Fibroblast of skin of abdomen (primary cell): ENCODE data around the gene ALDH3B1.

ENCODE experiments used
- DNase-seq: peaks from one replicate; pipeline ENCODE4 v3.0.0-alpha.2; 2013

ALDH3B1 gene

GRCh38 chr11:68044898-68045351 is 34.8 kb downstream of the ALDH3B1 start:
- DNase-seq, result no peak

DNA sequence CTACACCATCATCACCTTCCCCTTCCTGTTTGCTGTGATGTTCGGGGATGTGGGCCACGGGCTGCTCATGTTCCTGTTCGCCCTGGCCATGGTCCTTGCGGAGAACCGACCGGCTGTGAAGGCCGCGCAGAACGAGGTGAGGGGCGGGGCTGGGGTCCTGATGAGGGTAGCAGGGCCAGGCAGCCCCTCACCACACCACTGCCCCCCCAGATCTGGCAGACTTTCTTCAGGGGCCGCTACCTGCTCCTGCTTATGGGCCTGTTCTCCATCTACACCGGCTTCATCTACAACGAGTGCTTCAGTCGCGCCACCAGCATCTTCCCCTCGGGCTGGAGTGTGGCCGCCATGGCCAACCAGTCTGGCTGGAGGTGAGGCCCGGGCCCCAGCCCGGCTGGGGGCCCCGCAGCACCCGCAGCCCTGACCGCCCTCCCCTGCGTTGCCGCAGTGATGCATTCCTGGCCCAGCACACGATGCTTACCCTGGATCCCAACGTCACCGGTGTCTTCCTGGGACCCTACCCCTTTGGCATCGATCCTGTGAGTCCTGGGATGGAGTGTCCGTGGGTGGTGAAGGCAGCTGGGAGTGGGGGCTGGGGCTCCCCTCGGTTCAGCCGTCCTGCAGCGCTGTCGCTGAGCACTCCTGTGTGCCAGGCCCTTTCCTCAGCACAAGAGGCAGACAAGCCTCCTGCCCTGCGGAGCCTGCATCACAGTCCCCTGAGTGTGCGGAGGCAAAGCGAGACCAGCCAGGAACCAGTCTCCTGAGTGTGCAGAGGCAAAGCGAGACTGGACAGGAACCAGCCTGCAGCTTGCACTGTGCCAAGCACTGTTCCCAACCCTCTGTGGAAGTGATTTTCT is 37.5 kb downstream of the ALDH3B1 start:
- DNase-seq, result no peak

- no peak for DNase-seq
These were observed 38.8 kb downstream of the ALDH3B1 start for GRCh38 chr11:68048681-68049508.

DNA sequence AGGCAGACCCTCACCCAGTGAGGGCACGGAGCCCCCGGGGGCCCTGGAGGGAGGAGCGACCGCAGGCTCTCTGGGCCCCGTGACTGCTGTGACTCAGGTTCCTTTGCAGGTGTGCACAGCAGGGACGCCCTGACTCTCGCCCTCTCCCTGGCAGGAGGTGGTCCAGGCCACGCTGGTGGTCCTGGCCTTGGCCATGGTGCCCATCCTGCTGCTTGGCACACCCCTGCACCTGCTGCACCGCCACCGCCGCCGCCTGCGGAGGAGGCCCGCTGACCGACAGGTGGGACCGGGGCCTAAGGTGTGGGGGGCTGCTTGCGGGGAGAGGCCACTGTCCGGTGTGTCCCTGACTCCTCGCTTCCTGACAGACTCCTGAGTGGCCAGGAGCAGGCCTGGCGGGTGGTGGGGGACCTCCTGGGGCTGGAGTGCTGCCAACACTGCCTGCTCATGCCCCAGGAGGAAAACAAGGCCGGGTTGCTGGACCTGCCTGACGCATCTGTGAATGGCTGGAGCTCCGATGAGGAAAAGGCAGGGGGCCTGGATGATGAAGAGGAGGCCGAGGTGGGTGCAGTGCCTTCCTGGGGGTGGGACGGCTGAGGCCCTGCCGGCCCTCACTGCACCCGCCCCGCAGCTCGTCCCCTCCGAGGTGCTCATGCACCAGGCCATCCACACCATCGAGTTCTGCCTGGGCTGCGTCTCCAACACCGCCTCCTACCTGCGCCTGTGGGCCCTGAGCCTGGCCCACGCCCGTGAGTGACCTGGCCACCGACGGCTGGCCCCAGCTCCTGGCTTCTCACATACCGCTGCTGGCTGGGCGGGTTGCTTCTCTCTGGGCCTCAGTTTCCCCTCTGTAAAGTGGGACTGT is 39.6 kb downstream of the ALDH3B1 start:
- DNase-seq, result no peak

DNA sequence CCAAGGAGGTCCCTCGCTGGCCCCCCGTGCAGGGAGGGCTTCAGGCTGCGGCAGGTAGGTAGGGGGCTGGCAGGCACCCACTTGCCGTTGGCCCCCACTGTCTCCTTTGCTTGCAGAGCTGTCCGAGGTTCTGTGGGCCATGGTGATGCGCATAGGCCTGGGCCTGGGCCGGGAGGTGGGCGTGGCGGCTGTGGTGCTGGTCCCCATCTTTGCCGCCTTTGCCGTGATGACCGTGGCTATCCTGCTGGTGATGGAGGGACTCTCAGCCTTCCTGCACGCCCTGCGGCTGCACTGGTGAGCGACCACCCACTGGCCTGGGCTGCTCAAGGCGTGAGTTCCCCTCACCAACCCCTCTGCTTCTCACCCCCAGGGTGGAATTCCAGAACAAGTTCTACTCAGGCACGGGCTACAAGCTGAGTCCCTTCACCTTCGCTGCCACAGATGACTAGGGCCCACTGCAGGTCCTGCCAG is 40.3 kb downstream of the ALDH3B1 start:
- DNase-seq, result no peak

DNA sequence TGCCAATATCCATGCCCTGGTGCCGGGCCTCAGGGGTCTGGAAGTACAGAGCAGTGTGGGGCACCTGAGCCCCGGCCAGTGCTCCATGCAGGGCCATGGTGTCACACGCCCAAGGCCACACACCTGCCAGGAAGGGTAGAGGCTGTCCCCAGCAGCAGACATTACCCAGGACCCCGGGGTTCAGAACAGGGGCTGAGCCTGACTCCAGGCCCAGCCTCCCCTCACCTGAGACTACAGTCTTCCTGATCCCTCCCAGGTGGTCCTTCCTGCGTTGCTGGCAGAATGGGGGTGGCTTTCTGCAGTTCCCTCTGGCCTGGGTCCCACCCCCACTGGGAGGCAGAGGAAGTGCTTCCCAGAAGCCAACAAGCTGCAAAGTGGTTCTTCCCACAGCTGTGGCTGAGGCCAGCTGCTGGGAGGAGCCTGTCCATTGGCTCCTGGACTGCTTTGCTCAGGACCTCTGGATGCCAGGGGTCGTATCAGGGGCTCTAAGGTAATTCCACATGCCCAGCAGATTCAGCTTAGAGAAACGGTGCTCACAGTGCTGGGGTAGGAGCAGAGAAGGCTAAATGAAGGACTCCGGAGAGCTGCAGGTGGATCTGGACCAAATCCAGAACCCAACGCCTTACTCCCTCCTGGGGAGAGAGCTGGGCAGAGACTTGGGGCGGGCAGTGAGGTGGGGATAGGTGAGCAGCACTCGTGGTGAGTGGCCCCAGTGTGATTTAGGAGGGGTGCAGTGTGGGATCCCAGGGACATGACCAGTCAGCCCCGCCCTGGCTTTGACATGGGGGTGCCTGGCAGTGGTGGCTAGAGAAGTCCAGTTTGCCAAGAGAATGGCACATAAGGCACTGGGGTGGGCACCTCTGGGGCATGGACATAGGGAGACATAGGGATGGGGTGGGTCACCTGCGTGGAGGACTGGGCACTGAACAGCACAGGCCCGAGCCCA is 41.3 kb downstream of the ALDH3B1 start:
- no peak for DNase-seq

DNA sequence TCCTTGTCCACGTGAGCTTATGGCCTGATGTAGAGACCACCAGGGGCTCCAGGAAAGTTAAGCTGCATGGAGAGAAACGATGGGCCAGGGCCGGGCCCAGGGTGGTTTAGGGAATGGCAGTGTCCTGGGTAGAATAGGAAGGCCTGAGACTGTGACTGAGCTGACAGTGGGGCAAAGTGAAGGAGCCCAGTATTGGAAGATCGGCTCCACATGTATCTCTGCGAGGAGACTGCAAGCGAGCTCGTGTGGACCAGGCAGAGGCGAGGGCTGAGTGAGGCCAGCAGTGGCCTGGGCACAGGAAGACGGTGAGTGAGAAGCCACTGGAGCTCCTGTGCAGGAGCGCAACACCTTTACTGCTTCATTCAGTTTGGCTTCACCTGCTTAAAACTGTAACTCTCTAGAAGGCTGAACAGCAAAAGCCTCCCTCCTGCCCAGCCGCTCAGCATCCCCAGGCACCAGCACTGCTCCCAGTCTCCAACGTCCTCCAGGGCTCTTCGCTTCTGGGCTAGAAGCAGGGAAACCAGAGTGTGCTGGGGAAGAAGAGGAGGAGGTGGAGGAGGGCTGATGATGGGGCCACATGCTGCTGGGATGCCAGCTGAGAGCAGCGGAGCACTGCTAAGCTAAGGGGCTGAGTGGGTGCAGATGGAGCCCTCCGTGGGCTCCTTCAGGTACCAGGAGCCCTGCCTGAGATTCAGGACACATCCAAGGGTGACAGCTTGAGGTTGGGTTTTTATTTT is 42.2 kb downstream of the ALDH3B1 start:
- DNase-seq, result no peak

DNA sequence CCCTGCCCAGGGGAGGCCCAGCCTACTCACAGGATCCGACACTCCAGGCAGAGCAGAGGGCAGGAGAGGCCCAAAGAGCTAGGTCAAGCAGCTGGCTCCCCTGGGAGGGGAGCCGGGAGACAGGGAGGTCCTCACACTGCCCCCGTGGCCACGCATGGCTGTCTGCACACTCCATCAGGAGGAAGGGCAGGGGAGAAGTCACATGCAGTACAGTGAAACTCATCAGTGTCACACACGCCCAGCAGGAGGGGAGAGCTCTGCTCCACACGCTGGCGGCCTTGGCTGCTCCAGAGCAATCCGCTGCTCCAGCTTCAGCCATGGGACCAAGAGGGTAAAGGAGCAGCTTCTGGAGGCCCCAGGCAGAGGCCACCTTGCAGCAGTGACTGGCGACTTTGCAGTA is 43.0 kb downstream of the ALDH3B1 start:
- no peak for DNase-seq

GRCh38 chr11:68053981-68054812 is 44.1 kb downstream of the ALDH3B1 start:
- DNase-seq, result no peak

DNA sequence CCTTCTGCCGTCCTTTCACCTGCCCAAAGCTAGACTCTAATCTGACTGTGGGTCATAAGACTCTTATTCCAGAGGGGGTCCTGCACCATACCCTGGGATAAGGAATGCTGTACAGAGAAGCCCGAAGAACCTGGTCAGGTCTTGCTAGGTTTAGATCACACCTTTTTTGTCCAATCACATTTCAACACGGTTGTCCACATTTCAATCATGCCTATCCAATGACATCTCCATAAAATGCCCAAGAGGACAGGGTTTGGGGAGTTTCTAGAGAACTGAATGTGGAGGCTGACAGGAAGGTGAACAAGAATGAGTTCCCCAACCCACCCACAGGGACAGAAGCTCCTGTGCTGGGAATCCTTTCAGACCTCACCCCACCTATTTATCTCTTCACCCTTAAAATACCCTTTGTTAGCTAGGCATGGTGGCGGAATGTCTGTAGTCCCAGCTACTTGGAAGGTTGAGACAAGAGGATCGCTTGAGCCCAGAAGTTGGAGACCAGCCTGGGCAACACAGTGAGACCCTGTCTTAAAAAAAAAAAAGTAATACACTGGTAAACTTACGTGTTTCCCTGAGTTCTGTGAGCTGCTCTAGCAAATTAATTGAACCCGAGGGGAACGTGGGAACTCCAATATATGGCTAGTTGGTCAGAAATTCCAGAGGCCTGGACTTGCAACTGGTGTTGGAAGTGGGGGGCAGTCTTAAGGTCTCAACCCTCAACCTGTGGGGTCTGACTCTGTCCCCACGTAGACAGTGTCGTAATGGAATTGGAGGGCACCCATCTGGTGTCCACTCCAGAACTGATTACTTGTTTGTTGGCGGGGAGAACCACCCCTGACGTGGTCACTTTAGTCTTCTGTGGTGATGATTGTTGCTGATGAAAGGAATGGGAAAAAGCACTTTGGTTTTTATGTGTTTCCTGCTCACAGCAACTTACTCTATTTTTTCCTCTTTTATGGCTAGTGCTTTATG is 46.5 kb downstream of the ALDH3B1 start:
- DNase-seq, result no peak

GRCh38 chr11:68057807-68058206 is 47.7 kb downstream of the ALDH3B1 start:
- no peak for DNase-seq

DNA sequence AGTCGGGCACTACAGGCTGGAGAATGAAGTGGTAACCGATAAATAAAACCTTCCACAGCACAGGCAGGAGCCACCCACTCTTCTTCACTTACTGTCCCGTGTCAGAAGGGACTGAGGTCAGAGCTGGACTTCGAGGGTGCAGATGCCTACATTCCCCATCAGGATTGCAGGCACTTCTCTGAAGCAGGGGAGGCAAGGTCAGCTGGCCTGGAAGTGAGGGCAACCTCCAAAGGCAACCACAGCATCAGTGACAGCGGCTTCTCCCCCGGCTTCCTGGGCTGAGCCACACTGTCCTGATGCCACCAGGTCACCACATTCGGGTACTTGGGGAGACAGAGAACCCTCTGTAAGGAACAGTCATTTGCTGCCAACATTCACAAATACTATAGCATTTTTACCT is 51.4 kb downstream of the ALDH3B1 start:
- DNase-seq, result no peak

GRCh38 chr11:68064926-68065325 is 54.8 kb downstream of the ALDH3B1 start:
- DNase-seq, result no peak

GRCh38 chr11:68065841-68066240 is 55.7 kb downstream of the ALDH3B1 start:
- DNase-seq, result no peak

- no peak for DNase-seq
These were observed 56.6 kb downstream of the ALDH3B1 start for GRCh38 chr11:68066742-68067141.

- DNase-seq, result no peak
These were observed 57.9 kb downstream of the ALDH3B1 start for GRCh38 chr11:68067991-68068390.

DNA sequence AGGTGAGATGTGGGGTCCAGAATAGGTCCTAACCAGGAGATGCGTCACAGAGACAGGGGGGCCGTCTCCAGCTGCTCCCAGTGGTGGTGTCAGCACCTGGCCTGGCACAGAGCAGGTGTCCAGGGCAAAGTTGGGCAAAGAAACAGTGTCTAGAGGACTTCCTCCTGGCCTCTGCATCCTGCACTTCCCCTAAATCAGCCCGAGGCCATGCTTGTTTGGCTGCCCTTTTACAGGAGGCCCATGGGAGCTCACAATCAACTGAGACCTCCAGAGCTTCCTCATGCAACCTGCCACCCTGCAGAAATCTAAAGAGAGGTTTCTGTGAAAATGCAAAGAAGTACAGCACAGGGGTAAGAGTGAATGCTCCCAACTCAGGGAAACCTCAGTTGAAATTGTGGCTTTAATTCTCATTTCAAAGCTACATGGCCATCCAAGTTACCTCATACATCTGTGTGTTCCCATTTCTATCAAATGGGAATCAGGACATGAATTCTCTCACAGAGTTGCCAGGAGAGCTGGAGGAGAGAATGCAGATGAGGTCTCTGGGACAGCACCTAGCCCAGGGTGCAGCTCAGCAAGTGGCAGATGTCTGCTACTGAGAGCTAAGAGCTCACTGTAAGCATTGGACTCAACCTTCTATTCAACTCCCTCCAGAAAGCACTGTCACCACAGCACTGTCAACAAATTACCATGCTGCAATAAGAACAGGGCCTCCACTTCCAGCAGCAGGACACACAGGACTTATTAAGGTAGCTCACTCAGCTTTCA is 61.3 kb downstream of the ALDH3B1 start:
- DNase-seq, result no peak
